LNCaP clone FGC (cell line): ENCODE results near the gene ARHGEF4.

ENCODE experiments used
- DNase-seq: peaks from one replicate; pipeline ENCODE4 v3.0.0-alpha.2; 2011; ENCODE audit warnings: low read depth
- H3K4me3 ChIP-seq: 2 replicates; pipeline ENCODE4 v1.5.1; 2011; ENCODE audit warnings: mild to moderate bottlenecking, low read depth, low read length, control low read depth
- TF ChIP-seq, protein P1 (sequence below): IDR thresholded peaks from 2 replicates; pipeline ENCODE4 v1.5.1; 2012; ENCODE audit warnings: mild to moderate bottlenecking; ENCODE audit not compliant: control insufficient read depth, insufficient read depth; ENCODE audit errors: extremely low read depth

The ARHGEF4 gene

DNA sequence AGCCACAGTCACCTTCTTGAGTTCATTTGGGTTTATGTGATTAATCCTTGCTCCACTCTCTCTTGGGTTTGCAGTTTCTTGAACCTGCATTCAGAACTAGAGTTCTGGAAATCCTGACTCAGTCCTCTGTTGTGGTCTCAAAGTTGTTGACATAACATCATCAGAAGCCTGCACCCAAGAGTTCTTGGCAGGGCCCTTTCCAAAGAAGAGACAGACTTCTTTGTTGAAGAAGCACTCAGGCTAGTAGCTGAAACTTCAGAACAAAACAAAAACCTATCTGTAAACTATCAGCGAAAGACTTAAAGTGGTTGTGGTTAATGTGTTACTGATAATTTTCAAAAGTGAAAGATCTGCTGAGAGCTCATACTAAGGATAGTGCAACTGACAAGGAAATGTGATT is 135.7 kb downstream of the ARHGEF4 start:
- no peak for DNase-seq
- TF ChIP-seq, protein P1, sequence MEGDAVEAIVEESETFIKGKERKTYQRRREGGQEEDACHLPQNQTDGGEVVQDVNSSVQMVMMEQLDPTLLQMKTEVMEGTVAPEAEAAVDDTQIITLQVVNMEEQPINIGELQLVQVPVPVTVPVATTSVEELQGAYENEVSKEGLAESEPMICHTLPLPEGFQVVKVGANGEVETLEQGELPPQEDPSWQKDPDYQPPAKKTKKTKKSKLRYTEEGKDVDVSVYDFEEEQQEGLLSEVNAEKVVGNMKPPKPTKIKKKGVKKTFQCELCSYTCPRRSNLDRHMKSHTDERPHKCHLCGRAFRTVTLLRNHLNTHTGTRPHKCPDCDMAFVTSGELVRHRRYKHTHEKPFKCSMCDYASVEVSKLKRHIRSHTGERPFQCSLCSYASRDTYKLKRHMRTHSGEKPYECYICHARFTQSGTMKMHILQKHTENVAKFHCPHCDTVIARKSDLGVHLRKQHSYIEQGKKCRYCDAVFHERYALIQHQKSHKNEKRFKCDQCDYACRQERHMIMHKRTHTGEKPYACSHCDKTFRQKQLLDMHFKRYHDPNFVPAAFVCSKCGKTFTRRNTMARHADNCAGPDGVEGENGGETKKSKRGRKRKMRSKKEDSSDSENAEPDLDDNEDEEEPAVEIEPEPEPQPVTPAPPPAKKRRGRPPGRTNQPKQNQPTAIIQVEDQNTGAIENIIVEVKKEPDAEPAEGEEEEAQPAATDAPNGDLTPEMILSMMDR = no peak

GRCh38 chr2:130975729-130976128 is 139.0 kb downstream of the ARHGEF4 start:
- TF ChIP-seq, protein P1 = no peak
- no peak for DNase-seq
- H3K4me3 ChIP-seq = no peak overlapping the region

More for the DNA sequence above, 135.7 kb downstream of the ARHGEF4 start:
- no peak overlapping the region for H3K4me3 ChIP-seq

DNA sequence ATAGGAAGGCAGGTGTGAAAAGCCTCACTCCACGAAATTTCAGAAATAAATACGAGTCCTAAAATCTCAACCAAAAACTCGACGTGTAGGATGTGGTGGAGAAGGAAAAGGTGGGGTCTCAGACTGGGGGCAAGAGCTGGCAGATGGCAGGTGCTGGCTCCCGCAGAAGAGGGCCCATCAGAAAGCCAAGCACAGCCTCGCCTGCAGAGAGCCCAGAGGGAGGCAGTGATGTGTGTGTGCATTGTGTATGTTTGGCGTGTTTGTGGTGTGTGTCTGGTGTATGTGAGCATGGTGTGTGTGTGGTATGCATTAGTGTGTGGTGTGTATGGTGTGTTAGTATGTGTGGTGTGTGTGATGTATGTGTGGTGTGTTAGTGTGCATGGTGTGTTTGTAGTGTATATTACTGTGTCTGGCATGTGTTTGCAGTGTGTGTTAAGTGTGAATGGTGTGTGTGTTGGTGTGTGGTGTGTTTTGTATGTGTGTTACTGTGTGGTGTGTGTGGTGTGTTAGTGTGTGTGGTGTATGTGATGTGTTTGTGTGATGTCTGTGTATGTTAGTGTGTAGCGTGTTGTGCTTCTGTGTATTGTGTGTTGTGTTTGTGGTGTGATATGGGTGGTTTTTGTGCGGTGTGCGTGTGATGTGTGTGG is 140.0 kb downstream of the ARHGEF4 start:
- no peak overlapping the region for H3K4me3 ChIP-seq
- TF ChIP-seq, protein P1 = no peak
- DNase-seq = no peak

DNA sequence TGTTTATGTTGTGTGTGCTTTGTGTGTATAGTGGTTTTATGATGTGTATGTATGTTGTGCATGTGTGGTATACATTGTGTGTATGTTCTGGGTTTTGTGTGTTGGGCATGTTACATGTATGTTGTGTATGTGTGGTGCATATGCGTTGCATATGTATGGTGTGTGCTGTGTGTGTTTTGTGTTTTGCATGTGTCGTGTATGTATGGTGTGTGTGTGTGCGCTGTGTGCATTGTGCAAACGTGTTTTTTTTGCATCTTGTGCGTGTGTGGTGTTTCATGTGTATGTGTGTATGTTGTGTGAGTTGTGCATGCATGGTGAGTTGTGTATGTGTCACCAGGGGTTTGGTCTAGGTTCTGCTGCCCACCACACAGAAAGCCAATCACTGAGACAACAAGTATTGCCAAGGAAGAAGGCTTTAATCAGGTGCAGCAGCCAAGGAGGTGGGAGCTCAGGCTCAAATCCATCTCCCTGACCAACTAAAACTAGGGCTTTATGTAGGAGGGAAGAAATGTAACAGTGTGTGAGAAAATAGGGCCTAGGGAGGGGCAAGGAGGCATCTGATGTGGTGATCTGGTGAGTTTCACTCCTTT is 140.8 kb downstream of the ARHGEF4 start:
- H3K4me3 ChIP-seq = no peak overlapping the region
- no peak for DNase-seq
- TF ChIP-seq, protein P1 = no peak

DNA sequence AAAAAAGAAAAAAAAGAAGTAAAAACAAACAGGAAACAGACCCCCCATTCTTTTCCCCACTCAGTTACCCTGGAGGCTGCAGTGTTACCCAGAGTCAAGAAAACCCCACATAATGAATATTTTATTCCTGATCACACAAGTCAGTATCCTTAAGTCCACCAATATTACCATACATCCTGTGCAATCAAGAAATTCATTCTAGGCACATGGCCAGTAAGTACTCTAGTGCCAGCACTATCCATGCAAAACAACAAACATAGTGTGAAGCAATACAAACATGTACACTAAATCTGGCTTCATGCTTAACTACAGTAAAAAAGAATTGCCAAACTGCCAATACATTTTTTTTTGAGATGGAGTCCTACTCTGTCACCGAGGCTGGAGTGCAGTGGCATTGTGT is 145.0 kb downstream of the ARHGEF4 start:
- H3K4me3 ChIP-seq = no peak overlapping the region
- peak; percentile 74 for DNase-seq
- TF ChIP-seq, protein P1 = no peak

DNA sequence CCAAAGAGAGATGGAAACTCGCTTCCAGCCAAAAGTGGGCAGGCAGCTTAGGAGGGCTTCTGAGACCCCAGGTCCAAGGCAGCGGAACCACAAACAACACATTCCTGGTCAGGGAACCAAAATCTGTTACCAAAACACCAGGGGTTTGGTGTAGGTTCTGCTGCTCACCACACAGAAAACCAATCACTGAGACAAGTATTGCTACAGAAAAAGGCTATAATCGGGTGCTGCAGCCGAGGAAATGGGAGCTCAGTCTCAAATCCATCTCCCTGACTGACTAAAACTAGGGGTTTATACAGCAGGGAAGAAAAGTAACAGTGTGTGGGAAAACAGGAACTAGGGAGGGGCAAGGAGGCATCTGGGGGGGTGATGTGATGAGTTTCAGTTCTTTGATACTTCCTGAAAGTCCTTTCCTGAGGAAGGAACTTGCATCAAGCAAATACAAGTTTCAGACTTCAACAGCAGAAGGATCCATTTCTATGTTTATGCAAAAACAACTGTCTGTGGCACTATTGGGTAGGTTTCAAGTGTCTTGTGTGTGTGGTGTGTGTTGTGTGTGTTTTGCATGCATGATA is 148.6 kb downstream of the ARHGEF4 start:
- no peak overlapping the region for H3K4me3 ChIP-seq
- no peak for DNase-seq
- TF ChIP-seq, protein P1 = no peak
